Measurements from ENCODE around the gene CHMP5.
"Not testable (repeated sequence)": the region's sequence is repeated elsewhere in the genome, so short reads cannot be mapped to it uniquely, and the experiment has no call there.

Gene CHMP5

GRCh38 chr9:33300546-33300945 lies 35.7 kb downstream of the CHMP5 start:
- Histone ChIP-seq H3K9me3 (ENCODE audit: control insufficient read depth, insufficient read depth, low read length) (no peaks in the 10 kb centered on the region), H3K4me3 (ENCODE audit: low read depth, low read length) (no peak overlapping the region), H3K4me1 (ENCODE audit: control insufficient read depth, insufficient read depth, low read length) (no peaks in the 10 kb centered on the region), H3K36me3 (ENCODE audit: control insufficient read depth, insufficient read depth, low read length) (peaks cover 25% of the 10 kb centered on the region), H3K27me3 (ENCODE audit: control insufficient read depth, insufficient read depth, low read length) (no peaks in the 10 kb centered on the region), H3K9ac (ENCODE audit: low read depth, low read length) (no peak overlapping the region)

DNA sequence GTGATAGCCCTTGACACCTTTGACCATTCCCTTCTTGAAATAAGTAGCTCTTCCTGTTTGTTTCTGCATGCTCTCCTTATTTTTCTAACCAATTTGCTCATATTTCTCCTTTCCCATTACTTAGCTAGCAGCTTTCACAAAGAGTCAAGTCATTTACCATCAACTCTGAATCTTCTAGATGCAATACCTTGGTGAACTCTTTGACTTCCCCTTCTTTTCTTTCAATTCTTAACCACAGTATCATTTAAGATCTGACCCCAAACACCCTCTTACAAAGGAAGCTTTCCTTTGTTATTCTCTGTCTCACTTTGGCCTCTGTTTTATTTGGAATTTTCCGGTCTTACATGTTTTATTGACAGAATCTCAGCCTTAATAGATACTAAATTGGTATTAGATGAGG lies 39.5 kb downstream of the CHMP5 start:
- Histone ChIP-seq H3K9ac (ENCODE audit: low read depth, low read length) (no peak overlapping the region), H3K9me3 (ENCODE audit: control insufficient read depth, insufficient read depth, low read length) (no peaks in the 10 kb centered on the region), H3K27me3 (ENCODE audit: control insufficient read depth, insufficient read depth, low read length) (no peaks in the 10 kb centered on the region), H3K36me3 (ENCODE audit: control insufficient read depth, insufficient read depth, low read length) (peaks cover 27% of the 10 kb centered on the region), H3K4me3 (ENCODE audit: low read depth, low read length) (no peak overlapping the region), H3K4me1 (ENCODE audit: control insufficient read depth, insufficient read depth, low read length) (no peaks in the 10 kb centered on the region)

DNA sequence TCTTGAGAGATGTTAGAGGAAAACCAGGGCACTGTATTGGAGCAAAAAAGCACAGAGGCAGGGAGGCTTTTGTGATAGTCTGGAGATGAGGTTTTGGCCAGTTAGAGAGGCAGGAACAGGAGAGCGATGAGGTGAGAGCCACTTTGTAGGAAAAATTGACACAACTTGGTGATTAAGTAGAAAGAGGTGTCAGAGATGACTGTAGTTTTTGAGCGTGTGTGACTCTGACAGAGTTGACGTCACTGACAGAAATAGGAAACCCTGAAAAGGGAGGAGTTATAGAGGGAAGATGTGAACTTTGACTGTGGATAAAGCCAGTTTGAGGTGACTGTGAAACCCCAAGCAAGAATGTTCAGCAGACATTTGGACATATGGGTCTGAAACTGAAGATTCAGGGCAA lies 41.2 kb downstream of the CHMP5 start:
- Histone ChIP-seq H3K4me3 (ENCODE audit: low read depth, low read length) (no peak overlapping the region), H3K9me3 (ENCODE audit: control insufficient read depth, insufficient read depth, low read length) (no peaks in the 10 kb centered on the region), H3K36me3 (ENCODE audit: control insufficient read depth, insufficient read depth, low read length) (peaks cover 27% of the 10 kb centered on the region), H3K9ac (ENCODE audit: low read depth, low read length) (no peak overlapping the region), H3K27me3 (ENCODE audit: control insufficient read depth, insufficient read depth, low read length) (no peaks in the 10 kb centered on the region), H3K4me1 (ENCODE audit: control insufficient read depth, insufficient read depth, low read length) (no peaks in the 10 kb centered on the region)

- H3K27me3 ChIP-seq (ENCODE audit: control insufficient read depth, insufficient read depth, low read length) = no peaks in the 10 kb centered on the region
- H3K9ac ChIP-seq (ENCODE audit: low read depth, low read length) = no peak overlapping the region
- no peak overlapping the region for H3K4me3 ChIP-seq (ENCODE audit: low read depth, low read length)
- no peaks in the 10 kb centered on the region for H3K9me3 ChIP-seq (ENCODE audit: control insufficient read depth, insufficient read depth, low read length)
- H3K36me3 ChIP-seq (ENCODE audit: control insufficient read depth, insufficient read depth, low read length) = peaks cover 27% of the 10 kb centered on the region
- H3K4me1 ChIP-seq (ENCODE audit: control insufficient read depth, insufficient read depth, low read length) = no peaks in the 10 kb centered on the region
Measured at GRCh38 chr9:33307067-33307466, 42.2 kb downstream of the CHMP5 start.

- H3K4me3 ChIP-seq (ENCODE audit: low read depth, low read length) = no peak overlapping the region
- H3K36me3 ChIP-seq (ENCODE audit: control insufficient read depth, insufficient read depth, low read length) = peaks cover 30% of the 10 kb centered on the region
- no peaks in the 10 kb centered on the region for H3K9me3 ChIP-seq (ENCODE audit: control insufficient read depth, insufficient read depth, low read length)
- no peaks in the 10 kb centered on the region for H3K27me3 ChIP-seq (ENCODE audit: control insufficient read depth, insufficient read depth, low read length)
- H3K9ac ChIP-seq (ENCODE audit: low read depth, low read length) = no peak overlapping the region
- no peaks in the 10 kb centered on the region for H3K4me1 ChIP-seq (ENCODE audit: control insufficient read depth, insufficient read depth, low read length)
Measured at GRCh38 chr9:33309903-33310302, 45.1 kb downstream of the CHMP5 start.

GRCh38 chr9:33310748-33311147 lies 45.9 kb downstream of the CHMP5 start:
- no peaks in the 10 kb centered on the region for H3K9me3 ChIP-seq (ENCODE audit: control insufficient read depth, insufficient read depth, low read length)
- no peak overlapping the region for H3K9ac ChIP-seq (ENCODE audit: low read depth, low read length)
- H3K36me3 ChIP-seq (ENCODE audit: control insufficient read depth, insufficient read depth, low read length) = peaks cover 23% of the 10 kb centered on the region
- H3K4me1 ChIP-seq (ENCODE audit: control insufficient read depth, insufficient read depth, low read length) = no peaks in the 10 kb centered on the region
- H3K27me3 ChIP-seq (ENCODE audit: control insufficient read depth, insufficient read depth, low read length) = no peaks in the 10 kb centered on the region
- H3K4me3 ChIP-seq (ENCODE audit: low read depth, low read length) = no peak overlapping the region

DNA sequence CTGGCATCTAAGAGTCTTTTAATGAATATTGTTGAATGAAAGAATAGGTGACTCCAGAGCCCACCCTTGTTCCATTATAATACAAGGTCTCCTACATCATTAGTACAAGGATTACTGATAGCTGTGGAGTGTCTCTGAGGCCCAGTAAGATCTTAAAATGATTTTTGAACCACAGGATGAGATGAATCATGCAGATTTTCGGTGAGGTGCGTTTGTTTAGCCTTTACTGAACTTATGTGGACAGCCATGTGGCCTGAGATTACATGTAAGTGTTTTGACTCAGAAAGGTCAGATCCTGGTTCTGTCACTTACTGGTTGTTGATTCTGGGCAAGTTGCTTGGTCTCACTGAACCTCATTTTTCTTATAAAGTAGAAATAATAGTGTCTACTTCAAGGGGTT lies 47.1 kb downstream of the CHMP5 start:
- Histone ChIP-seq H3K9me3 (ENCODE audit: control insufficient read depth, insufficient read depth, low read length) (no peaks in the 10 kb centered on the region), H3K27me3 (ENCODE audit: control insufficient read depth, insufficient read depth, low read length) (no peaks in the 10 kb centered on the region), H3K9ac (ENCODE audit: low read depth, low read length) (no peak overlapping the region), H3K4me1 (ENCODE audit: control insufficient read depth, insufficient read depth, low read length) (no peaks in the 10 kb centered on the region), H3K36me3 (ENCODE audit: control insufficient read depth, insufficient read depth, low read length) (peaks cover 18% of the 10 kb centered on the region), H3K4me3 (ENCODE audit: low read depth, low read length) (no peak overlapping the region)

GRCh38 chr9:33315371-33315770 lies 50.5 kb downstream of the CHMP5 start:
- H3K36me3 ChIP-seq (ENCODE audit: control insufficient read depth, insufficient read depth, low read length) = peaks cover 19% of the 10 kb centered on the region
- no peaks in the 10 kb centered on the region for H3K9me3 ChIP-seq (ENCODE audit: control insufficient read depth, insufficient read depth, low read length)
- no peaks in the 10 kb centered on the region for H3K4me1 ChIP-seq (ENCODE audit: control insufficient read depth, insufficient read depth, low read length)
- H3K4me3 ChIP-seq (ENCODE audit: low read depth, low read length) = no peak overlapping the region
- no peaks in the 10 kb centered on the region for H3K27me3 ChIP-seq (ENCODE audit: control insufficient read depth, insufficient read depth, low read length)
- no peak overlapping the region for H3K9ac ChIP-seq (ENCODE audit: low read depth, low read length)

DNA sequence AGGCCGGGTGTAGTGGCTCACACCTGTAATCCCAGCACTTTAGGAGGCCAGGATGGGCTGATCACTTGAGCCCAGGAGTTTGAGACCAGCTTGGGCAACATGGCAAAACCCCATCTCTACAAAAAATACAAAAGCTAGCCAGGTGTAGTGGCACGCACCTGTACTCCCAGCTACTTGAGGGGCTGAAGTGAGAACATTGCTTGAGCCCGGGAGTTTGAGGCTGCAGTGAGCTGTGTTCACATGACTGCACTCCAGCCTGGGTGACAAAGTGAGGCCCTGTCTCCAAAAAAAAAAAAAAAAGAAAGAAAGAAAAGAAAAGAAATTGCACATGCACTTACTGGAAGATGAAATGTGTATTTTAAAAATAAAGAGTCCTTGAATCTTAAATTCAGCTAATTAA lies 52.3 kb downstream of the CHMP5 start:
- H3K4me3 ChIP-seq (ENCODE audit: low read depth, low read length); H3K9ac ChIP-seq (ENCODE audit: low read depth, low read length); H3K27me3 ChIP-seq (ENCODE audit: control insufficient read depth, insufficient read depth, low read length); H3K9me3 ChIP-seq (ENCODE audit: control insufficient read depth, insufficient read depth, low read length); H3K4me1 ChIP-seq (ENCODE audit: control insufficient read depth, insufficient read depth, low read length): not testable (repeated sequence)
- H3K36me3 ChIP-seq (ENCODE audit: control insufficient read depth, insufficient read depth, low read length) = peaks cover 23% of the 10 kb centered on the region

DNA sequence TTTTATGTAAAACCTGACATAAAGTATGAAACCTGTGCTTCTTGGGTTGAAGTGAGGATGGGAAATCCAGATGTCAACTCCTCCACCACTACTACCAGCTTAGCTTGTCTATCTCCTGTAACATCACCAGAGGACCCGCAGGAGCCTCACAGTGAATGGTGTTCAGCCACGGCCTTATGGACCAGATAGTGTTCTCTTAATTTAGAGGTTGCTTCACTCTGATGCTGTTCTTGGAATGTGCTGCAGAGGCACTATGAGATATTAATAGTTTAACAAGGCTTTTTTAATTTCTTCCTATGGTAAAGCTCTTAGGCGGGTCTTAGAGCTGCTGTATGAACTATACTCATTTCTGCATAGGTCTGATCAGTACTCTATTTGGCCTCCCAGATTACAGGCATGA lies 53.4 kb downstream of the CHMP5 start:
- Histone ChIP-seq H3K36me3 (ENCODE audit: control insufficient read depth, insufficient read depth, low read length) (peaks cover 28% of the 10 kb centered on the region), H3K4me3 (ENCODE audit: low read depth, low read length) (no peak overlapping the region), H3K9ac (ENCODE audit: low read depth, low read length) (no peak overlapping the region), H3K4me1 (ENCODE audit: control insufficient read depth, insufficient read depth, low read length) (no peaks in the 10 kb centered on the region), H3K9me3 (ENCODE audit: control insufficient read depth, insufficient read depth, low read length) (no peaks in the 10 kb centered on the region), H3K27me3 (ENCODE audit: control insufficient read depth, insufficient read depth, low read length) (no peaks in the 10 kb centered on the region)

- Histone ChIP-seq H3K4me3 (ENCODE audit: low read depth, low read length) (no peak overlapping the region), H3K36me3 (ENCODE audit: control insufficient read depth, insufficient read depth, low read length) (peaks cover 24% of the 10 kb centered on the region), H3K9ac (ENCODE audit: low read depth, low read length) (no peak overlapping the region), H3K4me1 (ENCODE audit: control insufficient read depth, insufficient read depth, low read length) (no peaks in the 10 kb centered on the region), H3K27me3 (ENCODE audit: control insufficient read depth, insufficient read depth, low read length) (no peaks in the 10 kb centered on the region), H3K9me3 (ENCODE audit: control insufficient read depth, insufficient read depth, low read length) (no peaks in the 10 kb centered on the region)
Measured at GRCh38 chr9:33318781-33319180, 53.9 kb downstream of the CHMP5 start.

DNA sequence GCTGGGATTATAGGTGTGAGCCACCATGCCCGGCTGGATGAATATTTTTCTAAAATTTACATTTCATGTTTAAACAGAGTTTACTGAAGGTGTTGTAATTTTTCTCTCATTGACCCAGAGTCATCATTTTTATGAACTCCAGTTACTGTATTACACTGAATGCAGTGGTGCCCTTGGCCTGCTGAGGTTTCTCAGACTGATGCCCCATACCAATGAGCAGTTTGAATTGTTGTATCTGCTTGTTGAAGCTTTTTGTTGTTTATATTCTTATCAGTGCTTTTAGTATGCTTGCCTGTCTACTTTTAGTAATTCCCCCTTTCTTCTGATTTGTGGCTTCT lies 55.4 kb downstream of the CHMP5 start:
- Histone ChIP-seq H3K9me3 (ENCODE audit: control insufficient read depth, insufficient read depth, low read length) (no peaks in the 10 kb centered on the region), H3K9ac (ENCODE audit: low read depth, low read length) (no peak overlapping the region), H3K36me3 (ENCODE audit: control insufficient read depth, insufficient read depth, low read length) (peaks cover 24% of the 10 kb centered on the region), H3K4me3 (ENCODE audit: low read depth, low read length) (no peak overlapping the region), H3K27me3 (ENCODE audit: control insufficient read depth, insufficient read depth, low read length) (no peaks in the 10 kb centered on the region), H3K4me1 (ENCODE audit: control insufficient read depth, insufficient read depth, low read length) (no peaks in the 10 kb centered on the region)
